Lower leg skin (tissue), 3 donors: Measurements from ENCODE around the gene DLX4.

Experiments
- CTCF ChIP-seq, 3 donors: fragments of 450-650 bp; IDR thresholded peaks; one replicate each; pipeline ENCODE4 v1.5.1; 2016; ENCODE audit warnings: antibody characterized with exemption in 3 of 3, mild to moderate bottlenecking in 3 of 3, moderate library complexity in 2 of 3
- POLR2A ChIP-seq, 2 donors: fragments of 450-650 bp; IDR thresholded peaks; one replicate each; pipeline ENCODE4 v1.6.1; 2016 to 2017; ENCODE audit warnings: antibody characterized with exemption in 2 of 2, mild to moderate bottlenecking in 1 of 2, moderate library complexity in 1 of 2

- TF ChIP-seq CTCF (IDR thresholded peaks at IDR 0.05) (no peak), POLR2A (IDR thresholded peaks at IDR 0.05) (no peak)
Observed at GRCh38 chr17:50015146-50015545, 46.2 kb downstream of the DLX4 start.
